K562 treated with DMSO at 1 percent for 4 hours (cell line): ENCODE data around the gene TBC1D30. TPM values are rescaled to one million over a fixed set of nuclear protein-coding genes. Genes with fewer than 3 reads are reported as not detected.

Experiments used
- total RNA-seq: library from RNA; unstranded; fragments of 300-600 nt; gene quantifications from 2 replicates; pipeline ENCODE4 v1.2.3, GENCODE V29; 2022; ENCODE audit not compliant: insufficient read depth

The TBC1D30 gene, protein sequence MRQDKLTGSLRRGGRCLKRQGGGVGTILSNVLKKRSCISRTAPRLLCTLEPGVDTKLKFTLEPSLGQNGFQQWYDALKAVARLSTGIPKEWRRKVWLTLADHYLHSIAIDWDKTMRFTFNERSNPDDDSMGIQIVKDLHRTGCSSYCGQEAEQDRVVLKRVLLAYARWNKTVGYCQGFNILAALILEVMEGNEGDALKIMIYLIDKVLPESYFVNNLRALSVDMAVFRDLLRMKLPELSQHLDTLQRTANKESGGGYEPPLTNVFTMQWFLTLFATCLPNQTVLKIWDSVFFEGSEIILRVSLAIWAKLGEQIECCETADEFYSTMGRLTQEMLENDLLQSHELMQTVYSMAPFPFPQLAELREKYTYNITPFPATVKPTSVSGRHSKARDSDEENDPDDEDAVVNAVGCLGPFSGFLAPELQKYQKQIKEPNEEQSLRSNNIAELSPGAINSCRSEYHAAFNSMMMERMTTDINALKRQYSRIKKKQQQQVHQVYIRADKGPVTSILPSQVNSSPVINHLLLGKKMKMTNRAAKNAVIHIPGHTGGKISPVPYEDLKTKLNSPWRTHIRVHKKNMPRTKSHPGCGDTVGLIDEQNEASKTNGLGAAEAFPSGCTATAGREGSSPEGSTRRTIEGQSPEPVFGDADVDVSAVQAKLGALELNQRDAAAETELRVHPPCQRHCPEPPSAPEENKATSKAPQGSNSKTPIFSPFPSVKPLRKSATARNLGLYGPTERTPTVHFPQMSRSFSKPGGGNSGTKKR
- not detected in 2 replicates for total RNA-seq

GRCh38 chr12:64824500-64825142 is at the start of gene TBC1D30:
TSS of gene TBC1D30 (plus strand) at chr12:64824647. CDS start at chr12:64824880, 233 bp downstream.

Other genes with a start within 250 kb of the TBC1D30 start
- 7.7 and 8.7 TPM in 2 replicates for gene RASSF3, start 214.2 kb upstream of the TBC1D30 start, total RNA-seq
- gene GNS, start 65.2 kb upstream of the TBC1D30 start, total RNA-seq, result 23.0 and 27.6 TPM in 2 replicates